HG03045 (cell line): ENCODE data around the gene SMARCB1.

ENCODE experiments used
- ATAC-seq: cut with Tn5 transposase; IDR thresholded peaks from one replicate; pipeline ENCODE4 v1.9.1; 2021; ENCODE audit warnings: mild to moderate bottlenecking, moderate library complexity; ENCODE audit not compliant: unreplicated experiment

The SMARCB1 gene

DNA sequence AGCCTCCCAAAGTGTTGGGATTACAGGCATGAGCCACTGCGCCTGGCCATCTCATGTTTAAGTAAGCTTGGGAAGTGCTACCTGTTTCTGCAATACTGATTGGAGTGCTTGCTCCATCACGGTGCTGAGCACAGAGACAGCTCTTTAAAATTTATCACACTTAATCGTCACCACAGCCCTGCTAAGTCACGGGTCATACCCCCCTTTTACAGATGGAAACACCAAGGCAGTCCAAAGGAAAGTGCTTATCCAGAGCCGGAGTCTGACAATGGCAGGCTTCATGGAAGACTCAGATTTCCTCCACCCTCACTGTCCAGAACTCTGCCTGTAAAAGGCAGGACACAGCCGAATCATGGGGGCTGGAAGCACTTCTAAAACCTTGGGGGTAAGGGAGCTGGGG, 26.7 kb upstream of the SMARCB1 start:
- ATAC-seq, result no peak

DNA sequence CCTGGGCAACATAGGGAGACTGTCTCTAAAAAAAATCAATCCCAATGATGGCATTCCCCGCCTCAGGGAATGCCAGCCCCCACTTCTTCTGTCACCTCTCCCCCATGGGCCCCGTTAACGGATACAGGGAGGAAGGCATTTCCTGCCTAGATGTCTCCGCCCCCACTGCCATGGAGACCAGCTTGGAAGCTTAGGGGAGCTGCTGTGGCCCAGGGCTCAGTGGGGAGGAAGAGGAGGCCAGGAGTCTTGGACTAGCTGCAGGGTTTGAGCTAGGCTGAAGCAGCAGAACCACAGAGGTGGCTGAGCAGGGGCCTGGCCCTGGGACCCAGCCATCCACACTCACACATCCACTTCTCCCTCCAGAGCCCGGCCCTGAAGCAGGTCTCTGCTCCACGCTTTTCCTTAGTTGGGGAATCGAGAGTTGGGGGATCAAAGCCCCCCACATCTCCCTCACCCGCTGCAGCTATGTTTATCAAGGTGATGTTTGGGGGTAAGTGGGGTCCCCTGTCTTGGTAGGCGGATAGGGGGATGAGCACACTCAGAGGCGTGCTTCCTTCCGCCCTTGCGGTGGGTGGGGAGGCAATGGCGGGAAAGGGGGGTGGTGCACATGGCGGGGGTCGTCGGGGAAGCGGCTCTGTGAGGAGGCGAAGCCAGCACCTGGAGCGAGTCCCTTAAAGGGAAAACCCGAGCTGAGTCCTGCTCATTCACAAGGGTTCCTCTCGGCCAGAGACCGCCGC, 23.8 kb upstream of the SMARCB1 start, which contains the start of gene C22orf15:
C22orf15 (plus strand) TSS at position 149 of the 737 bp plus-strand sequence; CDS start at position 466, 317 bp downstream.
- ATAC-seq, result no peak

DNA sequence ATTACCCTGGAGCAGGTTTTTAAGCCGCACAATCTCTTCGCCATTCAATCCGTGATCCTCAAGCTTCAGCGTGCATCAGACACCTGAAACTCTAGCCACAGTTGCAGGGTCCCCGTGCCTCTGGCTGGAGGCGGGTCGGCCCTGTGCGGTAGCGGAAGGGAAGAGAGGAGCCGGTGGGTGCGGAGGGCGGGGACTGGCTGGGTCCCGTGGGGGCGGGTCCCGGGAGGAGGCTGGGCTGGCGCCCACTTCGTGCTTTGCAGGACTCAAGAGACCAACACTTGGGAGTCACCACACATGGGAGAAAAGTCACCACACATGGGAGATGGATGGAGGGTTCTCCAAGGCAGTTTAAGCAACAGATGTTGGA, 23.2 kb upstream of the SMARCB1 start:
- ATAC-seq, result no peak

DNA sequence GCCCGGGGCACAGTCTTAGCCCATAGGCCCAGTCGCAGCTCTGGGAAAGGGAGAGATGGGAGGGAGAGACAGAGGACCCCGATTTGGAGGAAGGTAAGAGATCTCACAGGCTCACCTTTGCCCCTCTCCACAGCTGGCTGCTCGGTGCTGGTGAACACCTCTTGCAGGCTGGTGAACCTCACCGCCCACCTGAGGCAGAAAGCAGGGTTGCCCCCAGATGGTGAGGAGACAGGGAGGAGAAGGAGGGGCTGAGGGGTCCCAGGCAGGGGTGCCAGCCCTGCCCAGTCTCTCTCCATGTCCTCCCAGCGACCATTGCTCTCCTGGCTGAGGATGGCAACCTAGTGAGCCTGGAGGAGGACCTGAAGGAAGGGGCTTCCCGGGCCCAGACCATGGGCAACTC, 22.8 kb upstream of the SMARCB1 start:
- no peak for ATAC-seq

DNA sequence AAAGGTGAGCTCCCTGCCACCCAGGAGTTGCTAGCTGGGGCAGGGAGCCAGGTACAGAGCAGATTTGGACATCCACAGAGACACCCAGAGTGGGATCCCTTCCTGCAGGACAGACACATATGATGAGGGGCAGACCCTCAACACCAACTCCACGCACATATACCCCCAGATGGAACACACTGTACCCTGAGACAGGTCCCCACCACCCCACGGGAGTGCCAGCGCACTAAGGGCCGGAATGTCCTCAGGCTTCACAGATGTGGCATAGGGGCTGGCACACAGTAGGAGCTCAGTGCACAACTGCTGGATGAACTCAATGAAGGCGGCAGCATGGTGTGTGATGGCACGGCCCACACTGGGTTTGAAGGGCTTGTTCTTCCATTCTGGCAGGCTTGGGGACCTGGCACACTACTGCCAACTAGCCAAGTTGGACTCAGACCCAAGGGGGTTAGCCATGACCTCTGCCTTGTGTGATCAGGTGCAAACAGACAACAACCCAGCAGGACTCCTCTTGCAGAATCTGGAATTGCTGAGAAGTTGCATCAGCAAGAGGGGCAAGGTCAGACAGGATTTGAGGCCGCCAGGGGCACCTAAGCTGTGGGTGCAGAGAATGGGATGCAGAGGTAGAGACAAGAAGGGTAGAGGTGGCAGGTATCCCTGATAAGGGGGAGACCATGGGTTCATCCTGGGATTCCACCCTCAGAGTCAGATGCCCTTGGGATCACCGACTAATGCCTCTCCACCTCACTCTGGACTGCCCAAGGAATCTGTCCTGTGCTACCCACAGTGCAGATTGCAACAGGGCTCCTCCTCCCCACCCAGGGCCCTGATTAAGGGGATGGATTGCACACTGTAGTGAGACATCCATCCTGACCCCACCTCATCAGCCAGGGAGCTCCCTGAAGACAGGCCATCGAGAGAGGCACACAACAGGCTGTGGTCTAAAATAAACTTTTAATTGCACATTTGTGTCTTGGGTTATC, 21.6 kb upstream of the SMARCB1 start:
- ATAC-seq, result no peak

DNA sequence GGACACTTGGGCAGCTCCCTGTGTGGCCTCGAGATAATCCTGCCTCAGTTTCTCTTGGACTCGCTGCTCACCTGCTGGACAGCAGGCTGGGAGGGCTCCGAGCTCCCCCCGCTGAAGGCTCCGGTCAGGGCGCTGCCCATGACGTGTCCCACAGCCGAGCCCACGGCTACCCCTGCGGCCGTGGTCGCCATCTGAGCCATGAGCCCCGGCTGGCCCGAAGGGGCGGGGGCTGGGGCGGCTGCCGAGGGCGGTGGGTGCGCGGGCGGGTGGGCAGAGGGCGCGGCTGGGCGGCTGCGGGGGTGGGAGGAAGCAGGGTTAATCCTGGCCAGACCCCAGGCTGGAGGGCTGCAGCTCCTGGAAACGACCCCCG, 19.5 kb upstream of the SMARCB1 start:
- no peak for ATAC-seq

DNA sequence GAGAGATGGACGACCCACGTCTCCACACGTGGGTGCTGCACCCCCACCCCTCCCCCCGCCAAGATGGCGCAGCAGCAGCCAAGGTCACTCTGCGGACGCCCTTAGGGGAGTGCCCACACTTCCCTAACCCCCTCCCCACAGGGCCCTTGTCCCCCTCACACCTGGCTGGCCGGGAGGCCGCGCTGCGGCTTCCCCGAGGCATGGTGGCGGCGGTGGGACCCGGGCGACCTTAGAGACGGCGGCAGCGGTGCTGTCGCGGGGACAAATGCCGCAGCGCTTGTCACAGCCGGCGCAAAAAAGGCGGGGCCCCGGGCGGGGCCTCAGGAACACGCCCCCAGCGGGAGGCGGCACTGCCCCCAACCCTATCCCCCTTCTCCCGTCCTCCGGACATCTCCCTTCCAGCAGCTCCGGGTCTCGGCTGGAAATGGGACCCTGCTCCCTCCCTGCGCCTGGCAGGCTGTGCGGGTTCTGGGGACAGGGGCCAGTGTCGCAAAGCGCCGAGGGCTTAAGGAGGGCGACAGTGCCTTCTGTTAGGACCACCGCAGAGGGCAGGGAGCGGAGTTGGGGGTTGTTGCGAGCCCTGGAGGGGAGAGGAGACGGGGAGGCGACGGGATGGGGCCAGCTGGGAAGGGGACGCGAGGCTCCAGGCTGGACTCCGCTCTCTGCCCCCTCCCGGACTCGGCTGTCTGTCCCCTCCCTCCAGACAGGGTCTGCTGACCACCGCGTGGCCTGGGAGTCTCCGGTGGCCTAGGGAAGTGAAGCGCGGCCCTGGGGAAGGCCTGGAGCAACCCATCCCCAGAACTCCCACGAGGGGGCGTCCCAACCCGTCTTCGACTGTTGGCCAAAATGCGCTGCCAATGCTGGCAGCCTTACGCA, 18.9 kb upstream of the SMARCB1 start, which contains the start of gene CHCHD10:
CHCHD10 (minus strand) TSS at position 300 of the 876 bp plus-strand sequence; CDS start at position 202, 98 bp downstream.
- ATAC-seq, result peak; percentile 54

DNA sequence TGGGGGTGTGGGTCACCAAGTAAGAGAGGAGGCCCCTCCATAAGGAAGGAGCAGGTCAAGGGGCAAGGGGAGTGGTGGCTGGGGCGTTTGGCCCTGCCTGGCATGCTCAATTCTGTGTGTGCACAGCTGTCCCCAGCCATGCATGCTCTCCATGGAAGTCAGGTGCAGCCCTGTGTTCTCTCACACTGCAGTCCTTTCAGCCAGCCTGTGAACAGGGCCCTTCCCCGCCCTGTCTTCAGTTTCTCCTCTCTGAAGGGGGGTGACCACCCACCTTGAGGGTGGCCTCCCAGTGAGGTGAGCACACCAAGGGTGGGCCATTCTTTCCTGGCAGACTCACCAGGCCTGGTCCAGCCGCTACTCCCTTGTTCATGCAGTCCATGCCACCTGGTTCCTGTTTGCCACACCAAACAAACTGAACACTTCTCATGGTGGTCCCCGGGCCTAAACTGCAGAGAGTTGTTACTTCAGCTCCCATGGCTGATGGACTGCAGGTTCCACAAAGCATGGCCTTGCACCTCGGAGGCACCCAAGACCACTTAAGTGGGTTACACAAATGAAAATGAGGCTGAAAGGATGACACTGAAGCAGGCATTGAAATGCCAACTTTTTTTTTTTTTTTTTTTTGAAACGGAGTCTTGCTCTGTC, 17.3 kb upstream of the SMARCB1 start:
- ATAC-seq, result no peak

DNA sequence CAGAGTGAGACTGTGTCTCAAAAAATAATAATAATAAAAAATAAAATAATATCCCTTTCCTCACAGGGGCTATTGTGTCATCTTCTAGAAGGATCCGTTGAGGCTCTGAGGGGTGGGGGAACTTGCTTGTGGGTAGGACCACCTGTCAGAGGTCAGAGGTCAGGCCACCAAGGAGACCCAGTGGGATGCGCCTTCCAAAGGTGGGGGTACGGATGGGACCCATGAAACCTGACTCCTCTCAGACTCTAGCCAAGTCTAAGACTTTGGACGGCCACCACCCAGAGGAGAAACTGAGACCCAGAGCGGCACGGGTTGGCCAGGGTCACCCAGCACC, 14.5 kb upstream of the SMARCB1 start:
- no peak for ATAC-seq

DNA sequence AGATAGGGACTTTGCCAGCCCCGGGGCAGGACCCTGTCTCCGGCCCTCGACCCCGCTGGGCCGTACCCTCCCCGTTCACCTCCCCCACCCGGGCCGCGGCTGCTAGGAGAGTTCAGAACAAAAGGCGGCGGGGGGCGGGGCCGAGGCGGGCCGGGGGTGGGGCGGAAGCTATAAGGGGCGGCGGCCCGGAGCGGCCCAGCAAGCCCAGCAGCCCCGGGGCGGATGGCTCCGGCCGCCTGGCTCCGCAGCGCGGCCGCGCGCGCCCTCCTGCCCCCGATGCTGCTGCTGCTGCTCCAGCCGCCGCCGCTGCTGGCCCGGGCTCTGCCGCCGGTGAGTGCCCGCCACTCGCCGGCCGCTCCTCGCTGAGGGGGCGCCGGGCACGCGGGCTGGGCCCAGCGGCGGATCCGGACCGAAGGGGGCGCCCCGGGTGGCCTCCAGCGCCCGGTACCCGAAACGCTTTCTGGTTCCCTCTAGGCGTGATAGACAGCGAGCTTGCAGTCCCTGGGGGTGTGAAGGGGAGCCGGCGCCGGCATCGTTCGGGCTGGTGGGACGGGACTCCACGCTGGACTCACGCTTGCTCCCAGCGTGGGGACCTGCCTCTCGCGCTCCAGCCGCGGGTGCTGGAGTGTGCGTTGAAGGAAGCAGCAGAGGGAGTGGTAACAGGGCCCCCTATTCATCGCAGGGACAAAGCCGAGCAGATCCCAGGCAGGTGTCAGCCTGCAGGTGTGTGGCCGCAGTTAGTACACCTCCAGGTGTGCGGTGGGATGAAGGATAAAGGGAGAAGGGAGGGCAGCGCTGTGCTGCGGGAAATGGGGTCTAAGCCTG, 13.9 kb upstream of the SMARCB1 start, which contains the start of gene MMP11:
MMP11 (plus strand) TSS at position 201 of the 825 bp plus-strand sequence; CDS start at position 223, 22 bp downstream.
- no peak for ATAC-seq

DNA sequence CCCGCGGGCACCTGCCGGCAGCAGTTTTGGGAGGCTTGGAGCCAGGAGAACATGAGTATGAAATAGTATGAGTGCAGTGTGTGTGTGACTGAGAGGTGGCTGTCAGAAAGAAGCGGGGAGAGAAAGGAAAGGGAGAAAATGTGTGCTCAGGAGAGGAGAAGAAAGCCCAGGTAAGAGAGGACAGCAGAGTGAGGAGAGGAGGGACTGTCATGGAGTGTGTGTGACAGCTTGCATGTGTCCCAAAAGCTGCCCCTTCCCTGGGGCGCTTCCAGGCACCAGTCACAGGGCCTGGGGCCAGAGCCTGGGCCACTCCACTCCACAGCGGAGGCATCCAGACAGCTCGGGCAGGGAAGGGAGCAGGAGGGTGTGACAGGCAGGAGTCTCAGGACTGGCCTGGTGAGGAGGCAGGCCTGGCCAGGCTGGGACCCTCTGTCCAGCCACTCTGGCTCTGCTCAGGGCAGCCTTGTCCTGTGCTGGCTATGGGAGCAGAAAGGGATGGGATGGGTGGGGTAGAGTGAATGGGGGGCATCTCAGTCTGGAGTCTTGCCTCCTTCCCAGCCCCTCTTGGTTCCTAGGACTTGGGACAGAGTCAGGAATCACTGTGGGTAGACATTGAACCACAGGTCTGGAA, 13.2 kb upstream of the SMARCB1 start:
- ATAC-seq, result no peak

DNA sequence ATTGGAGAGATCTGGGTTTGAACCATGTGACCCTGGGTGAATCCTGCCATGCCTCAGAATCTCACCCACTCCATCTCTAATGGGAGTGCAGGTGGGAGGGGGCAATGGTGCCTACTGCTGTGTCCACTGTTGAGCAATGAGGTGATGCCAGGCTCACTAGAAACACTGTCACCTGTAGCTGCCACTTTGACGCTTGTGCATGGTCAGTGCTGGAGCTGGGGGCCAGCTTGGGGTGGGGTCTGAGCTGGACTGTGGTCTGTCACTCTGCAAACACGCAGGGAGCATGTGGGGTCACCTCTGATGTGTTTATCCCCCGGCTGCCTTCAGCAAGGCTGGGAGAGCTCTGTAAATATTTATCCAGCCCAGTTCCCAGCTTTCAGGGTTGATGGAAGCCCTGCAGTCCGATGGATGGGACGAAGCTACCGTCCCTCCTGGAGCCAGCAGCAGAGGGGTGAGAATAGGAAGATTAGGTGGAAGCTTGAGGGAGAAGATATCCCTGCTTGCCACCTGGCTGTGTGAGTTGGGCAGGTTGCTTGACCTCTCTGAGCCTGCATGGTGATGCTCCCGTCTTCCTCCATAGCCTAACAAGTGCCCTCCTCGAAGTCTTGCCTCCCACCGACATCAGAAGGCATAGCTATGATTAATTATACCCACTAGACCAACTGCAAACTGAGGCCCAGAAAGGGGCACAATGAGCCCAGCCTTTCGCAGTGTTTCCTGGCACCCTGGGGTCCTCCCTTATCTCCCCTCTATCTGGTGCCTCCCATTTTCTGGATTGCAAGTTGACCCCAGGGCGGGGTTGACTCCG, 12.4 kb upstream of the SMARCB1 start:
- ATAC-seq, result no peak

DNA sequence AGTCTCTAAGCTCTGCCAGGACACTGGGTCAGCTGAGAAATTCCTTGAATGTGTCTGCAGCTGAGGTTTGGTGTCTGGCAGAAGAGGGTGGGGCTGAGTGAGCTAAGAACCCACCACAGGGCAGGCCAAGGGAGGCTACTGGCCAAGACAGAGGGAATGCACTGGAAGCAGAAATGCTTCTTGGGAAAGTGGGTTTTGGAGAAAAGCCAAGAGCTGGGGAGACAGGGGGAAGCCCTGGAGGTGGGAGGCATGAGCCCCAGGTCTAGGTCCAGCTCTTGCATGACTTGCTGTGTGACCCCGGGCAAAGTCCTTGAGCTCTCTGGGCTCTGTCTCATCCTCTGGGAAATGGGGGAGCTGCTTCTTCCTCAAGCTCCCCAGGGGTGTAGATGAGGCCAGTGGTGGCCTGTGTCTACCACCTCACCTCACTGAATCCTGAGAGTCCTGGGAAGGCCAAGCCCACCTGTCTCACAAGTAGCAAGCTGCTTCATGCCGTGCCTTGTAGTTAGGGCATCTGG, 11.8 kb upstream of the SMARCB1 start:
- no peak for ATAC-seq

DNA sequence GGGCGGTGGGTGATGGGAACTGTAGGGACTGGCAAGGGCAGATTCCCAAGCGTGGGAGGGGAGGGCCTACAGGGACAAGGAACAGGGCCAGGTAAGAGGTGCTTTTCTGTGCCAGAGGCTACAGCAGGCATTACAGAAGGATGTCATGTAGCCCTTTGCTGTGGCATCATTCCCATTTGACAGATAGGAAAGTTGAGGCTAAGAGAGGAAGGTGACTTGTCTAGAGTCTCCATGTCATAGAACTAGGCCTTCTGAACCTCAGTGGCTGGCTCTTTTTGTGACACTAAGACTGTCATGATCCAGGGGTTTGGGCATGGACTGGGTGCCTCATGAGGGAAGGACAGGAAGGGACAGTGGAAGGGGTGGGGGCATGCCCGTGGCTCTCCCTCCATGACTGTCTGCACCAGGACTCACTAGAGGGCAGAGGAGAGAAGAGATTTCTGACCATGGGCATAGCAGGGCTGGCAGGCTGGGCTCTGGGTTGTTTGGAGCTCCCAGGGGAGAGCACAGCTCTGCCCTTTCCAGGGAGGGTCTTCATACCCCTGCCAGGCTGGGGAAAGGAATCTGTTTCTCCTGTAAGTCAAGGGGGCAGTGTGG, 10.9 kb upstream of the SMARCB1 start:
- no peak for ATAC-seq

DNA sequence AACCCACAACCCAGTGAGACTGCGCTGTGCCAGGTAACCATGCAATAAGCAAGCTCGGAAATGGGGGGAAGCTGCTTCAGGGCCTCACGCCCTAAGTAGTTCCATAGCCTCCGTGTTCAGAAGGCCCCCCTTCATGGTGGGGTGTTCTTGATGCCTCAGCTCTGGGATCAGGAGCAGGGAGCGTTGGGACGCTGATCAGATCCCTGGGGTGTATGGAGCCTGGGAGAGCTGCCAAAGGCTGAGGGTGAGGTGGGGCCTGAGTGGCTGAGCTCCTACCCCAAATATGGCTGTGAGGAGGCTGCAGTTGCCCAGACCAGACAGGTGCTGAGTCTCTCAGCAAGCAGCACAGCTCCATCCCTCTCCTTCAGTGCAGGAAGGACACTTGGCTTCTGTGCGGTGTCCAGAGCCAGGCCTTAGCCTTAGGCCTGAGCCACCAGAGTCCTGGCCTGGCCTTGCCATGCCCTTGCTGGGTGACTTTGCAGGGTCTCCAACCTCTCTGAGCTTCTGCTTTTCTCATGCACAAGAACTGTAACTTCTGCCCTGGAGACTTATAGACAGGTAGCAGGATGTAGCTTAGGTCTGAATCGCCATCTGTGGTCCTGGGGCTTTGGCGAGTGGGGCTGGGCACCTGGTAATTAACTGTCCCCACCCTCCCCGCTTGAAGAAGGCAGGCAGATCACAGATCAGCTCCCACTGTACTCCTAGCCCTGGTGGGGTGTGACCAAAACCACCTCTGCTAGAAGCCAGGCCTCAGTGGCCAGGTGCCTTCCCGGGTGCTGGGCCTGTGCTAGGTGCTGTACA, 8.8 kb upstream of the SMARCB1 start:
- no peak for ATAC-seq

DNA sequence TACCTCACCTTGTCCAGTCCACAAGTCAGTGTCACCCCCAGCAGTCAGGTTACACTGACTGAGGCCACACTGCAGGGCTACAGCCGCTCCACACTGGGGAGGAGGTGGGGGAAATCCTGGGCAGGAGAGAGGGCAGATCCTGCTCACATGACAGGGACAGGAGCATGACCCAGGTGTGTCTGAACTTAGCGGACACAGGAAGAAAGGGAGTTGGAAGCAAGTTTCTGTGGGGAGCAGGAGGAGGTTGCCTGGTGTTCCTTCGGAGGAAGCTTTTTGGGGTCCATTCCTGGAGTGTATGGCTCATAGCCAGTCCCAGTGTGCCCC, 8.2 kb upstream of the SMARCB1 start:
- no peak for ATAC-seq

DNA sequence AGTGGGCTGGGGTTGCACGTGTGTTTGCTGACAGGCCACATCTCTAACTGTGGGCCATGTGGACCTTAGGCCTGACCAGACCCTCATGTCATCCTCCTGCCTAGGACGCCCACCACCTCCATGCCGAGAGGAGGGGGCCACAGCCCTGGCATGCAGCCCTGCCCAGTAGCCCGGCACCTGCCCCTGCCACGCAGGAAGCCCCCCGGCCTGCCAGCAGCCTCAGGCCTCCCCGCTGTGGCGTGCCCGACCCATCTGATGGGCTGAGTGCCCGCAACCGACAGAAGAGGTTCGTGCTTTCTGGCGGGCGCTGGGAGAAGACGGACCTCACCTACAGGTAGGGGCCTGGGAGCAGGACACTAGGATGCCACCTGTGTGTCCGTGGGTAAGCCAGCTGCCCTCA, 7.7 kb upstream of the SMARCB1 start:
- no peak for ATAC-seq
